RWPE1 (cell line): ENCODE data around the gene CNTNAP2.

ENCODE experiments used
- CTCF ChIA-PET: fragments of 350-600 bp; sonication (Branson Sonifier 250); formaldehyde crosslinking; extraction: SDS; loops from one replicate; lab custom pipeline; 2021; lab: Yijun Ruan, JAX
- POLR2A ChIA-PET: fragments of 400-600 bp; formaldehyde crosslinking; extraction: SDS; loops from one replicate; lab custom pipeline; 2020; ENCODE audit warnings: antibody characterized with exemption; ENCODE audit not compliant: low non-redundant PET; lab: Yijun Ruan, JAX
- DNase-seq: peaks from one replicate; pipeline ENCODE4 v3.0.0; 2012; ENCODE audit warnings: low spot score
- H3K27ac ChIP-seq: fragments of 450-650 bp; 2 replicates; pipeline ENCODE4 v1.5.1; 2017
- CTCF ChIP-seq: fragments of 450-650 bp; conservative IDR thresholded peaks from 2 replicates; pipeline ENCODE4 v1.5.1; 2017; ENCODE audit warnings: low read depth, mild to moderate bottlenecking

CNTNAP2 gene

DNA sequence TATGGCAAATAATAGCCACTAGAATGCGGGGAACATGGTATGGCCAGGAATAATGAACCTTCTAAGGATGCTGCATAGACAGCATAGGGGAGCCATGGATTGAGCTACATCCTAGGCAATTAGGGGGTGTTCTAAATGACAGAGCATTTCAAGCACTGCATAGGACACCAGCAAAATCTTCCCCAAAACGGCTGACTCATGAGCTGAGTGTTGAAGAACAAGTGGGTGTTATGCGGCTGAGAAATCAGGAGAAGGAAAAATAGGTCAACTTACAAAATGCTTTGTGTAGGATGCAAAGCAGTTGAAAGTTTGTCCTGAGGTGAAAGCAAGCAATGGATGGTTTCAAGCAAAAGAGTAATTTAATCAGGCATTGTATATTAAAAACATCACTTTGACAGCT, 1450.4 kb downstream of the CNTNAP2 start:
- POLR2A ChIA-PET = no interaction called here
- TF ChIP-seq CTCF = no peak
- DNase-seq = no peak
- H3K27ac ChIP-seq = no peak overlapping the region
- CTCF ChIA-PET = no interaction called here

GRCh38 chr7:147569116-147569913, 1452.7 kb downstream of the CNTNAP2 start:
- no peak for DNase-seq
- no peak overlapping the region for H3K27ac ChIP-seq
- no peak for TF ChIP-seq CTCF
- CTCF ChIA-PET = interaction anchor here (0.6 kb wide), 1 partner anchor 30 kb away, joined by 5 read pairs; no protein-coding TSS in a partner anchor
- POLR2A ChIA-PET = no interaction called here

GRCh38 chr7:147570390-147570789, 1453.8 kb downstream of the CNTNAP2 start:
- no peak for TF ChIP-seq CTCF
- ChIA-PET CTCF (no interaction called here), POLR2A (no interaction called here)
- DNase-seq = no peak
- H3K27ac ChIP-seq = no peak overlapping the region

GRCh38 chr7:147571436-147572185, 1455.0 kb downstream of the CNTNAP2 start:
- DNase-seq = no peak
- ChIA-PET POLR2A (no interaction called here), CTCF (no interaction called here)
- no peak for TF ChIP-seq CTCF
- H3K27ac ChIP-seq = no peak overlapping the region

DNA sequence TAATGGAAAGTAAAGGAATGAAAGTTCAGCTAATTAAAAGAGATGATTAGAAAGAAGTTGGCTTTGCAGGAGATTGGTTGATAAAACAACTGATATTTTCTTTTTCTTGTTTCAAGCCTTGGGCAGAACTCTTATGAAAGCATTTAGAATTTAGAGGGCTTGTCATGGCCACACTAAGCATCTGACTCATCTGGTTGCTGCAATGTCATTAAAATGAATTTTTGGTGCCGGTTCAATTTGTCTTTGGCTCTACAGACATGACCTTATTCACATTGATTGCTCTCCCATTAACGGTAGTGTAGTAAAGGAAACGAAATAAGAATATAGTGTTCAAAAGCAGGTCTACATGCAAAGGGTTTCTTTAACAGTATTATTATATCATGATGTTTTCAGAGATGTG, 1461.6 kb downstream of the CNTNAP2 start:
- no peak for TF ChIP-seq CTCF
- POLR2A ChIA-PET = no interaction called here
- H3K27ac ChIP-seq = no peak overlapping the region
- no peak for DNase-seq
- CTCF ChIA-PET = no interaction called here

DNA sequence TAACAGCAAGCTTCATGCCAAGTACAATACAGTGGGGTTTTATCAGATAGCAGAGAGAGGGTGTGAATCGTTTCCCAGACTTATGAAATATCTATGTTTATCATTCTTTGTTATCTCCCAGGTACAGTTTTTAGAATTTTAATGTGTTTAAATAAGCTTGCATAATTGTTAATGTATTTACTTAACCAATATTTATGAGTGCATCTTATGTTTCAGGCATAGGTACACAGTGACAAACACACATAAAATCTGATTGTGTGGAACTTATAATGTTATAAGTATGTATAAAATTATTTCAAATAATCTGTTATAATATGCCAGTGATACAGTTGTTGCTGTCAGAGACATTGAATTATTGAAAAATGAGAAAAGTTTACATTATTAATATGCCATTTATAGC, 1462.5 kb downstream of the CNTNAP2 start:
- CTCF ChIA-PET = no interaction called here
- POLR2A ChIA-PET = no interaction called here

More for the DNA sequence above, 1462.5 kb downstream of the CNTNAP2 start:
- H3K27ac ChIP-seq = no peak overlapping the region
- TF ChIP-seq CTCF = no peak
- no peak for DNase-seq
